ENCODE measurements around the gene ROCK2.
A peak's percentile ranks its signal among the peaks of the same experiment; 100 is the strongest.

ROCK2 gene

DNA sequence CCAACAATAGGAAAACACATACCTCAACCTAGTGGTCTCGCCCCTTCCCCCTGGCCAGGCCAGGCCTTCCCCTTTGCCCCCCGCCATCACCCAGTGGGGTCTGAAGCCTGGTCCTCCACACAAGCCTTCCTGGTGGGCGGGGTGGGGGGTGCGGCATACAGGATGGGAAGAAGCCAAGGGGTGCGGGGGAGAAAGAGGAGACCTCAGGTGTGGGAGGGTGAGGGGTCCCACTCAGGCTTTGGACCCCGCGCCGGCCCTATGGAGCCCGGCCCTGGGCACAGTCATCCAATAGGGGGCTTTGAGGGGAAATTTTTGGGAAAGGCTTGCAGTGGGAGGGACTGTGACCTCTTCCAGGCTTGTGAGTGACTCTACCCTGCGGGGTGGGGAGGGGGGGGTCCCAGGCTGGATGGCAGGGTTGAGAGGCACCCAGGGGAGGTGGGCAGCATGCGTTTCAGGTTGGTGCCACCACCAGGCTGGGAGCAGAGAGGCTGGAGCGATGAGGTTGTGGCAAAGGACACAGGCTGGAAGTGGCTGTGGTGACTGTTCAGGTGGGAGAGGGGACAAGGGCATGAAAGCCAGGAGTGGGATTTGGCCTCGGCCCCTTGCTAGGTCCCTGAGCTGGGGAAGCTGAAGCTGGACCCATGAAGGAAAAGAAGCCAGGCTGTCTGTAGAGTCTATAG, 187.9 kb downstream of the ROCK2 start:
- no peak for DNase-seq (ENCODE audit: extremely low spot score)
- TF ChIP-seq, protein P1, sequence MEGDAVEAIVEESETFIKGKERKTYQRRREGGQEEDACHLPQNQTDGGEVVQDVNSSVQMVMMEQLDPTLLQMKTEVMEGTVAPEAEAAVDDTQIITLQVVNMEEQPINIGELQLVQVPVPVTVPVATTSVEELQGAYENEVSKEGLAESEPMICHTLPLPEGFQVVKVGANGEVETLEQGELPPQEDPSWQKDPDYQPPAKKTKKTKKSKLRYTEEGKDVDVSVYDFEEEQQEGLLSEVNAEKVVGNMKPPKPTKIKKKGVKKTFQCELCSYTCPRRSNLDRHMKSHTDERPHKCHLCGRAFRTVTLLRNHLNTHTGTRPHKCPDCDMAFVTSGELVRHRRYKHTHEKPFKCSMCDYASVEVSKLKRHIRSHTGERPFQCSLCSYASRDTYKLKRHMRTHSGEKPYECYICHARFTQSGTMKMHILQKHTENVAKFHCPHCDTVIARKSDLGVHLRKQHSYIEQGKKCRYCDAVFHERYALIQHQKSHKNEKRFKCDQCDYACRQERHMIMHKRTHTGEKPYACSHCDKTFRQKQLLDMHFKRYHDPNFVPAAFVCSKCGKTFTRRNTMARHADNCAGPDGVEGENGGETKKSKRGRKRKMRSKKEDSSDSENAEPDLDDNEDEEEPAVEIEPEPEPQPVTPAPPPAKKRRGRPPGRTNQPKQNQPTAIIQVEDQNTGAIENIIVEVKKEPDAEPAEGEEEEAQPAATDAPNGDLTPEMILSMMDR (IDR thresholded peaks at IDR 0.05; ENCODE audit: control extremely low read depth, extremely low read depth, low read depth, missing control alignments), result no peak
- POLR2A ChIA-PET, result no interaction called here
- CTCF ChIA-PET, result interaction anchor here (1.0 to 1.2 kb wide), 3 partner anchors 16 to 23 kb away, joined by 3 to 4 read pairs (median 4); a partner anchor contains a TSS

DNA sequence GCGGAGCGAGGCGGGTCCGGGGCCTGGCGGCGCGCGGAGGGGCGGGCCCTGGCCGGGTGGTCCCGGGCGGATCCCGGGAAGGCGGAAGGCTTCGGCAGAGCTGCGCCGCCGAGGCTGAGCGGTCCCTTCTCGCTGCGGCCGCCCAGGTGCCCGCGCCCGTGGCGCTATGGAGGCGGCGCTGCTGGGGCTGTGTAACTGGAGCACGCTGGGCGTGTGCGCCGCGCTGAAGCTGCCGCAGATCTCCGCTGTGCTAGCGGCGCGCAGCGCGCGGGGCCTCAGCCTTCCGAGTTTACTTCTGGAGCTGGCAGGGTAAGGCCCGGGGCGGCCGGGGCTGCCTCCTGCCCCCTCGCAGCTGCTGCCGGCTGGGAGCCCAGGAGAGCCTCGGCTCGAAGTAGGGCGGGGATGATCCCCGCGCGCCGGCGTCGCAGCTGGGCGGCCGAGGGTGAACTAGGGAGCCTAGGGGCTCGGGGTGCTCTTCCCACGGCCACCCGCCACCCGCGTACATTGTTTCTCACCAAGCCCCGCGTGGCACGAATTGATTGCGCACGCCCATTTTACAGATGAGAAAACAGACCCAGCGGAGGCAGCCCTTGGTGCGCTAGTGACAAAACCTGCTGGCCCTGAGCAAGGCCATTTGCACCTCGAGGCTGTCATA, 188.9 kb downstream of the ROCK2 start, which contains the start of gene SLC66A3:
SLC66A3 (plus strand) TSS at position 87 of the 655 bp plus-strand sequence; CDS start at position 167, 80 bp downstream.
- TF ChIP-seq, protein P1 (IDR thresholded peaks at IDR 0.05; ENCODE audit: control extremely low read depth, extremely low read depth, low read depth, missing control alignments), result no peak
- no peak for DNase-seq (ENCODE audit: extremely low spot score)
- CTCF ChIA-PET, result interaction anchor here (0.7 to 1.5 kb wide), 6 partner anchors 22 to 323 kb away, joined by 3 to 5 read pairs (median 3); a partner anchor contains a TSS
- POLR2A ChIA-PET, result no interaction called here

DNA sequence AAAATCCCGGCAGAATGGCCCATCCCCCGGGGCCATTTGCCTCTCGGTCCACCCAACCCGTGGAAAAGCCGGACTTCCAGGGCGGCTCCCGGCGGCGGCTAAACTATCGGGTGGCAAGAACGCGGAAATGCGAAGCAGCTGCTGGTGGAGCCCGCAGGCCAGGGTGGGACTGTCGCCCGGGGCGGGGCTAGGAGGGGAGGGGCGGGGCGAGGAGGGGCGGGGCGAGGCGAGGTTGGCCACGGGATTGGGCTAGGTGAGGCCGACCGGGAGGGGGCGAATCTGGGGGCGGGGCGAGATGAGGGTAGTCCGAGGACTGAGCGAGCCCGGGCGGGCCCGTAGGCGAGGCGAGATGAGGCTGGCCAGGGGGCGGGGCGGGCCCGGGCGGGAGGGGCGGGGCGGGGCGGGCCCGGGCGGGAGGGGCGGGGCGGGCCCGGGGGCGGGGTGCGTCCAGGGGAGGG, 189.5 kb downstream of the ROCK2 start:
- ChIA-PET POLR2A (interaction anchor here (0.7 kb wide), 1 partner anchor 1599 kb away, joined by 8 read pairs; the partner anchor contains the start of gene ADAM17), CTCF (interaction anchor here (0.7 to 1.9 kb wide), 7 partner anchors 22 to 322 kb away, joined by 3 to 9 read pairs (median 3); a partner anchor contains a TSS)
- TF ChIP-seq, protein P1 (IDR thresholded peaks at IDR 0.05; ENCODE audit: control extremely low read depth, extremely low read depth, low read depth, missing control alignments), result no peak
- DNase-seq (ENCODE audit: extremely low spot score), result peak; percentile 100

GRCh38 chr2:11154016-11154922, 190.2 kb downstream of the ROCK2 start:
- ChIA-PET CTCF (interaction anchor here (1.1 to 2.5 kb wide), 5 partner anchors 8 to 428 kb away, joined by 3 to 9 read pairs (median 5); a partner anchor contains a TSS), POLR2A (interaction anchor here (0.7 kb wide), 1 partner anchor 1599 kb away, joined by 8 read pairs; the partner anchor contains the start of gene ADAM17)
- DNase-seq (ENCODE audit: extremely low spot score), result no peak
- TF ChIP-seq, protein P1 (IDR thresholded peaks at IDR 0.05; ENCODE audit: control extremely low read depth, extremely low read depth, low read depth, missing control alignments), result no peak

DNA sequence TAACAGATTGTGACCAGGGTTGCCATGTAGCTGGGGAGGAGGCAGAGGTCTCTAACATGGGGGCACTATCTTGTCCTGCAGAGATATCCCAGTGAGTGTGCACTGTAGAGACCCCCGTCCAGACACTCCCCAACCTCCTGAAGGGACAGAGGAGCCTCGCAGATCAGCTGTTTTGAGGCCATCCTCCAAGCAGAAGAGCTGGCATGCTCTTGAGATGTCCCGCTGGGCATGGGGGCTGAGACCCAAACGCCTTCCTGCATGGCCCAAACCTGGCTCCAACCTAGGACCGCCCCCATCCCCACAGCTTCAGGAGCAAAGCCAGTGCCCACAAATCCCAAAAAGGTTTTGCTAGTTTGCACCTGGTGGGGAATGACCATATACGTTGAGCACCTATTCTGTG, 191.8 kb downstream of the ROCK2 start:
- ChIA-PET CTCF (interaction anchor here (1.2 to 4.2 kb wide), 3 partner anchors 20 to 430 kb away, joined by 4 to 21 read pairs (median 8); a partner anchor contains a TSS), POLR2A (interaction anchor here (0.5 kb wide), 1 partner anchor 13 kb away, joined by 5 read pairs; no protein-coding TSS in a partner anchor)
- no peak for DNase-seq (ENCODE audit: extremely low spot score)
- TF ChIP-seq, protein P1 (IDR thresholded peaks at IDR 0.05; ENCODE audit: control extremely low read depth, extremely low read depth, low read depth, missing control alignments), result no peak
